GM12874 (cell line): ENCODE data around the gene GON4L.

ENCODE experiments used
- CTCF ChIP-seq: IDR thresholded peaks from 2 replicates; pipeline ENCODE4 v1.5.1; 2011; ENCODE audit warnings: low read depth, mild to moderate bottlenecking, control low read depth, low read length, moderate library complexity; ENCODE audit not compliant: insufficient read depth

Gene GON4L

GRCh38 chr1:155801149-155801548, 55.9 kb downstream of the GON4L start:
- no peak for TF ChIP-seq CTCF

GRCh38 chr1:155794605-155795245, 62.3 kb downstream of the GON4L start:
- no peak for TF ChIP-seq CTCF

GRCh38 chr1:155793213-155793612, 63.8 kb downstream of the GON4L start:
- TF ChIP-seq CTCF, result no peak

GRCh38 chr1:155777582-155777981, 79.4 kb downstream of the GON4L start:
- no peak for TF ChIP-seq CTCF

GRCh38 chr1:155776414-155776813, 80.6 kb downstream of the GON4L start:
- no peak for TF ChIP-seq CTCF

- TF ChIP-seq CTCF, result no peak
Observed at GRCh38 chr1:155773221-155773620, 83.8 kb downstream of the GON4L start.

- TF ChIP-seq CTCF, result no peak
Observed at GRCh38 chr1:155769257-155769656, 87.8 kb downstream of the GON4L start.
